HG03469 (cell line): ENCODE data around the gene MAGEB17.
"Not testable (repeated sequence)": the region's sequence is repeated elsewhere in the genome, so short reads cannot be mapped to it uniquely, and the experiment has no call there.

Experiments
- ATAC-seq: cut with Tn5 transposase; IDR thresholded peaks from one replicate; pipeline ENCODE4 v1.9.1; 2021; ENCODE audit warnings: mild to moderate bottlenecking, moderate library complexity, moderate number of reproducible peaks; ENCODE audit not compliant: unreplicated experiment

Gene MAGEB17

DNA sequence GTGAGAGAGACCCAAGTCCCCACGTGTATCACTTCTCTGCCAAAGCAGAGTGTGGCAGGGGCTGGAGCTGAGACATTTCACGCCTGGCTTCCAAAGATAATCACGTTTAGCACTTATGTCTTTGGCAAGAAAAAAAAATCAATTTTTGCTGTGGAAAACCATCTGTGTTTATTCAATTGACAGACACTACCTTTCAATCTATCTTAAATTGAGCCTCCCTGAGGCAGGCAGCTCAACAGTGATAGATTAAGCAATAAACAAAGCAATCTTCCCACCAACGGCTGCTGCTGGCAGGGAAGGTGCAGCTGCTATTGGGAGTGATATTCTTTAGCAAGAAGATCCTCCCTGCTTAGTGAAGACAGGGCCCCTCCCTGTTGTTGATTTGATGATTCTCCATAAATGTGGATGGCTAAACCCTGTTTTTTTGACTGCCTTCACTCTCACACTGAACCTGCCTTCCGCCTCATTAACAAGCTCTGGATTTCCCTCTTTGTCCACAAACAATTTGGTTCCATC lies 11.6 kb upstream of the MAGEB17 start:
- no peak for ATAC-seq

DNA sequence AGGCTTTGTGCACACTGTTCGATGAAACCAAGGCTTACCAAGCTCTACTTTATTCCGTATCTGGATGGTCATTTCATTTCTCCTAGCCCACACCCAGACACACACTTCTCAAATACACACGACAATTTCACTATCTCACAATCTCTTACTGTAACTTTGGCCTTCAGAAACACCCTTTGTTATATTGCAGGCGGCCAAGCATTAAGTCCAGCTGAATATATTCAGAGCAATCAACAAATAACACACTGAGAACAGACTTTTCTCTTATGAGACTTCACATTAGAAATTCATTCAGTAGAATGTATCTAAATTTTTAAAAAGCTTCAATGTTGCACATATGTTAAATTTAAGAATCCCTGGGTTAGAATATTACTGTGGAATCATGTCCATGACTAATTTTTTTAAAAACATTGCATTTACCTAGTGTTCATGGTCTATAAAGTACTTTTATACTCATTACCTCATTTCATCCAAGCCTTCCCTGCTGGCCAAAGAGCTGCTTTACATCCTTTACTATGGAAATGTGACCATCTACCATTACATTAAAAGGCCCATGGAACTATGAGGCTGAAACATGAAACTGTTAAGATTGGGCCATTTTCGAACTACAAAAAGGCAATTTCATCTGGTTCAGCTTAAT lies 10.5 kb upstream of the MAGEB17 start:
- no peak for ATAC-seq

DNA sequence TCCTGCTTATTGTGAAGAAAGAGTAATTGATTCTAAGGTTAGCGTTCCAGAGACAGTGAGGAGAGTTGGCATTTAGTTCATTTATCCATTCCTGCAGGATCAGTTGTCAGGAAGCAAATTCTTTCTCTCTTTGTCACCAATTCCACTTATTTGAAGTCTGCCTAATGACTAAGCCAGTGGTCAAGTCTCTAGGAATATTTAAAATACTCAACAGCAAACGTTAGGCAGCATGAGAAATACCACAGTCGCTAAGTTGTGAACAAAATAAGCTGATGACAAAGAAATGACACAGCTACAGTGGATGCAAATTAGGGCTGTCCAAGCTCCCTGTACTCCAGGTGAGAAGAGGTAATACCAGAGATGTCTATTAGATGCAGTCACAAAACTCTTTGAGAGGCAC lies 6.6 kb upstream of the MAGEB17 start:
- ATAC-seq: no peak

DNA sequence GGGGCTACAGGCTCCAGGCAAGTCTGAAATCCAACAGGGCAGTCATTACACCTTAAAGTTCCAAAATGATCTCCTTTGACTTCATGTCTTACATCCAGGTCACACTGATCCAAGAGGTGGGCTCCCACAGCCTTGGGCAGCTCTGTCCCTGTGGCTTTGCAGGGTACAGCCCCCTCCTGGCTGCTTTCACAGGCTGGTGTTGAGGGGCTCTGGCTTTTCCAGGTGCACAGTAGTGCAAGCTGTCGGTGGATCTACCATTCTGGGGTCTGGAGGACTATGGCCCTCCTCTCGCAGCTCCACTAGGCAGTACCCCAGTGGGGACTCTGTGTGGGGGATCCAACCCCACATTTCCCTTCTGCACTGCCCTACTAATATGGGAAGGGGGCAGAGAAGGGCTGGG lies 6.1 kb upstream of the MAGEB17 start:
- ATAC-seq: not testable (repeated sequence)

DNA sequence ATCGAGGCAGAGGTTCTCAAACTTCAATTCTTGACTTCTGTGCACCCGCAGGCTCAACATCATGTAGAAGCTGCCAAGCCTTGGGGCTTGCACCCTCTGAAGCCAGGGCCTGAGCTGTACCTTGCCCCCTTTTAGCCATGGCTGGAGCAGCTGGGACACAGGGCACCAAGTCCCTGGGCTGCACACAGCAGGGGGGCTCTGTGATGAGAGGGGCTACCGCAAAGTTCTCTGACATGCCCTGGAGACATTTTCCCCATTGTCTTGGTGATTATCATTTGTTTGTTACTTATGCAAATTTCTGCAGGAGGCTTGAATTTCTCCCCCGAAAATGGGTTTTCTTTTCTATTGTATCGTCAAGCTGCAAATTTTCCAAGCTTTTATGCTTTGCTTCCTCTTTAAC lies 4.9 kb upstream of the MAGEB17 start:
- no peak for ATAC-seq

- no peak for ATAC-seq
Measured at GRCh38 chrX:16164748-16165147, 2.5 kb upstream of the MAGEB17 start.

- no peak for ATAC-seq
Measured at GRCh38 chrX:16171039-16171438, 3.8 kb downstream of the MAGEB17 start.

- no peak for ATAC-seq
Measured at GRCh38 chrX:16171944-16172343, 4.7 kb downstream of the MAGEB17 start.

DNA sequence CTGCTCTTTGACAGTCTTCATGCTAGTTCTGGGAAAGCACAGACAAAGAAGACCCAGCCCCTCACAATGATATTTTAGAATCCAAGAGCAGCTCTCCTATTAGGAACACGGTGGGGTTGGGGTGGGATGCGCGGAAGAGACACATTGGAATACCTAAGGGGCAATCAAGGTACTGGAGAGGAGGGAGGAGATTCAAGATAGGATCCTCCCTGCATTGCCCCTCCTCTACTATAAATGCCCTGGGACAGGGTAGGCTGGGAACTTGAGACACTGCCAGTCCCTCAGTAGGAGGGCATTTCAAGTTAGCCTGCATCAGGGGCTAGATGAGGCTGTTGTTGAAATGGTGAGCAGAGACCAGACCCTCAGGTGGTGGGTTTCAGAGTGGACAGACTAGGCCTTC lies 5.1 kb downstream of the MAGEB17 start:
- ATAC-seq: no peak

- ATAC-seq: no peak
Measured at GRCh38 chrX:16175329-16176061, 8.2 kb downstream of the MAGEB17 start.

DNA sequence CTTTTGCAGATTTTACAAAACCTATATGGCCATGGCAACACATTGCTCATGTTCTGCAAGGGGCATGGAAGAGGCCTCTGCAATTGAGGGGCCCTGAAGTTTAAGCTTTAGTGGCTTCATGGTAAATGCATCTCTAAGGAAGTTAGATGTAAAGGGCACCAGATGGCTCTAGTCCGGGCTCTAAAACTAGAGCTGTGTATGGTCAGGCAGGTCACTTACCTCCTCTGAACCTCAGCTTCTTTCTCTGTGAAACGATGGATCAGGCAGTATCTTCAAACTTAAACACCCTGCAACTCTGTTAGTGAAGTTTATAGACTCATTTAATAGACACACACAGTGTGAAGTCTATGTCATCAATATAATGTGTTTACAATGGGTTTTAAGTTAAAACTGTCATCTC lies 10.0 kb downstream of the MAGEB17 start:
- ATAC-seq: no peak

- not testable (repeated sequence) for ATAC-seq
Measured at GRCh38 chrX:16183843-16184242, 16.6 kb downstream of the MAGEB17 start.

DNA sequence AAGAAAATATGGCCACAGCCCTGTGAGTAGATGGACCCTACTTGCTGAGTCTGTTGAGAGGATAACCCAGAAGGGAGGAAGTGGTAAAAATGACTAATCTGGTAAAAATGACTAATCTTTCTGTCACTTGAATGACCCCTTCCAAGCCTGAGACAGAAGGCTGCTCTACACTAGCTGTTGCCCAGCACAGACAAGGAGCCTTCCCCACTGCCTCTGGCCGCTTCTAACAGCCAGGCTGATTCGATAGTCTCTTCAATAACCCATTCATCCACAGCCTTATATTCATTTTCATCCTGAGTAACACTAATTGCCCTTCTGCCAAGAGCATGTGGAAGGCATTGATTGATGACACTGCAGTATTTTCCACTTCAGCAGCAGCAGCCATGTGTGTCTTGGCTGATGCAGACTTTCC lies 18.4 kb downstream of the MAGEB17 start:
- ATAC-seq: peak; percentile 92

GRCh38 chrX:16186380-16187007 lies 19.2 kb downstream of the MAGEB17 start:
- no peak for ATAC-seq

- ATAC-seq: no peak
Measured at GRCh38 chrX:16187024-16187760, 19.9 kb downstream of the MAGEB17 start.

DNA sequence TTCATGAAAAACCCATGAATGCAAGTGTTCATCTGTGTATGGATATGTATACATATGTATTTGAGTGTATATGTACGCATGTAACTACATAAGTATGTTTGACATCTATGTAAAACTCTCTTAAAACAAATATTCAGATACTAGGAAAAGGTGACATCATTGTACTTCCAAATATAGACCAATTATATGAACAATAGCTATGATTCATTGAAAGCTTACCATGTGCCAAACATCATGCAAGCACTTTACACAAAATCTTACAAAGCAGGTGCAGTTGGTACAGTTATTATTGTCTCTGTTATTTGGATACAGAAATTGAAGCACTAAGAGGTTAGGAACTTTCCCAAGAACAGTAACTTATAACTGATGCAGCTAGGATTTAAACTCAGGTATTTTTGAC lies 21.4 kb downstream of the MAGEB17 start:
- ATAC-seq: no peak

DNA sequence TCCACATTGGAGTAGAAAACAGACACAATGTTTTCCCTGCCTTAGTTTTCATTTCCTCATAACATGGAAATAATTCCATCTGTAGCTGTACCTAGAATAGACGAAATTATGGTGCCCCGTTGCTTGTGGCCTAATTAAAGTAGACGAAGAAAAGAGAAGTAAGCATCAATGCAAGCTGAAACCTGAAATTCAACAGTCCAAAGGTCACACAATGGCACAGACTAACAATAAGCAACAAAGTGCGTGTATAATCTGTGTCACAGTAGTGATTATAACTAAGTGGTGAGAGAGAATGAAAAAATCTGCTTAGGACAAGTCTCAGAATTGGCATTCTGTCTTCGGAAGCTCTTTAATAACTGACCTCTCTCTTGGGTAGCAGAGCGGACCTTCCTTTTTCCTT lies 24.3 kb downstream of the MAGEB17 start:
- no peak for ATAC-seq

- ATAC-seq: no peak
Measured at GRCh38 chrX:16196829-16197228, 29.5 kb downstream of the MAGEB17 start.

- ATAC-seq: no peak
Measured at GRCh38 chrX:16199343-16199742, 32.1 kb downstream of the MAGEB17 start.

- no peak for ATAC-seq
Measured at GRCh38 chrX:16202943-16203342, 35.7 kb downstream of the MAGEB17 start.

DNA sequence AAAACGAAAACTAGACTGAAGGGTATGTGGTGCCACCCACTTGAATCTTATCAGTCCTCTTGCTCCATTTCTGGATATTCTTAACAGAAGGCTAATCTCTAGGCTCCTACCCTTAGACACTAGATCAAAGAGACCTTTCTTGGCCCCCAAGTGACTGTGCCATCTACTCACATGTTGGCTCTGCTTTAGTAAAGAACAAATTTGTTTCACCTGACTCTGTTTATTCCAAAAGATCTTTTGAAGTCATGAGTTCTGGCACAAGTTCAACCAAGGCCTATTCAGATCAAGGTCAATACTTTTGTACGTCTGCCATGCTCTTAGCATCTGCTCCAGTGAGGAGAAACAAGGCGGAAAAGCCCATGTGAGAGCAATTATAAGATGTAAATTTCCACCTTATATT lies 37.3 kb downstream of the MAGEB17 start:
- ATAC-seq: no peak
